HG02840 (cell line): Measurements from ENCODE around the gene TUBB3.
"Not testable (repeated sequence)": the region's sequence is repeated elsewhere in the genome, so short reads cannot be mapped to it uniquely, and the experiment has no call there.

Source experiments
- ATAC-seq: cut with Tn5 transposase; IDR thresholded peaks from one replicate; pipeline ENCODE4 v1.9.1; 2021; ENCODE audit warnings: mild to moderate bottlenecking, moderate library complexity, moderate number of reproducible peaks; ENCODE audit not compliant: unreplicated experiment, low FRiP score

TUBB3 gene

GRCh38 chr16:89962754-89963498, 39.8 kb downstream of the TUBB3 start:
- no peak for ATAC-seq

DNA sequence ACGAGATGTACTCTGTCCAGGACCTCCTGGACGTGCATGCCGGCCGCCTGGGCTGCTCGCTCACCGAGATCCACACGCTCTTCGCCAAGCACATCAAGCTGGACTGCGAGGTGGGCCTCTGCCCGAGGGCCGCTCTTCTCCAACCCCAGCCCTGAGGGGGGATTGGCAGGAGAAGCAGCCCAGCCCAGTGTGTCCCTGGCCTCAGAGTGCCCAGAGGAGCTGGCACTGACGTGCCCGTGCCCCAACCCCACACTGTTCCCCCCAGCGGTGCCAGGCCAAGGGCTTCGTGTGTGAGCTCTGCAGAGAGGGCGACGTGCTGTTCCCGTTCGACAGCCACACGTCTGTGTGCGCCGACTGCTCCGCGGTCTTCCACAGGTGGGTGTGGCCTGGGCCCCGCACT, 41.1 kb downstream of the TUBB3 start:
- ATAC-seq: no peak

DNA sequence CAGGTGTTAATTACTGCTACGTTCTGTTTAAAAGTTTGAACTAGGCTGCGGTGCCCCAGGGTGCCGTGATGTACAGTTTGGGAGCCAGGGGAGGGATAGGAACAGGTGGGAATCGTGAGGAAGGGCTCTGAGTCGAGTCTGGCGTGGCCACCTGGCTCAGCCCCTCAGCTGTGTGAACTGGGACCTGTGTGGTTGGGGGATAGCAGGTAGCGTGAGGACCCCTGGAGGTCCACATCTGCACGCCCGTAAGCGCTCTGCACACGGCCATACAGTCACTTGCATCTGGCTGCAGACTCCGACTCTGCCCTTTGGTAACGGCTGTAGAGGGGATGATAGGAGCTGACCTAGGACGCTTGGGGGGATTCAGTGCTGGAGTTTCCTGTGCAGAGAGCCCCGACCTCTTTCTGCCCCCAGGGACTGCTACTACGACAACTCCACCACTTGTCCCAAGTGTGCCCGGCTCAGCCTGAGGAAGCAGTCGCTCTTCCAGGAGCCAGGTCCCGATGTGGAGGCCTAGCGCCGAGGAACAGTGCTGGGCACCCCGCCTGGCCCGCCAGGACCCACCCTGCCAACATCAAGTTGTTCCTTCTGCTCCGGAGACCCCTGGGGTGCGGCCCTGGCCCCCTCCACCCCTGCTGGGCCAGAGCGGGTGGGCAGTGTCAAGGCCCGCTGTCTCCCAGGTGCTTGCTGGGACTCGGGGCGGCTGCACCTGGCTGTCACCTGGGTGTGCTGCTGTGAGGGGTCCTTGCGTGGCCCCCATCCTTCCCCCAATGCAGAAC, 42.5 kb downstream of the TUBB3 start:
- ATAC-seq: no peak

DNA sequence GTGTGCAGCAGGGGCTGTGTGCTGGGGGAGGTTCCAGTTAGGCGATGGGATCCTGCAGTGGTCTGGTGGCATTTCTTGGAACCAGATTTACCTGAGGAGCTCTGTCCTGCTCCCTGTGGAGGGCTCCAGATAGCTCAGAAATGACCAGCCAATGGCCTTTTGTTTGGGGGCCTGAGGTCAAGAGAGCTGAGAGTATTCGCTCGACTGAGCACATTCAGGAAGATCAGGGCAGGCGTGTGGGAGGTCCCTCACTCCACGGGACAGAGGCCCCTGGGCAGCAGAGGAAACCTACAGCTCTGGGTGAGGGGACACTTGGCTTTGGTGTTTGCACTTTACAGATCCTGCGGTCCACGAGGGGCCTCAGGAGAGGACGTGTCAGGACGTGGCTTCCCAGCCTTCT, 43.6 kb downstream of the TUBB3 start:
- no peak for ATAC-seq

- not testable (repeated sequence) for ATAC-seq
Measured at GRCh38 chr16:89967436-89967835, 44.3 kb downstream of the TUBB3 start.

- not testable (repeated sequence) for ATAC-seq
Measured at GRCh38 chr16:89968074-89968473, 44.9 kb downstream of the TUBB3 start.

GRCh38 chr16:89969741-89970410, 46.7 kb downstream of the TUBB3 start:
- no peak for ATAC-seq

- ATAC-seq: no peak
Measured at GRCh38 chr16:89971495-89972243, 48.5 kb downstream of the TUBB3 start.

DNA sequence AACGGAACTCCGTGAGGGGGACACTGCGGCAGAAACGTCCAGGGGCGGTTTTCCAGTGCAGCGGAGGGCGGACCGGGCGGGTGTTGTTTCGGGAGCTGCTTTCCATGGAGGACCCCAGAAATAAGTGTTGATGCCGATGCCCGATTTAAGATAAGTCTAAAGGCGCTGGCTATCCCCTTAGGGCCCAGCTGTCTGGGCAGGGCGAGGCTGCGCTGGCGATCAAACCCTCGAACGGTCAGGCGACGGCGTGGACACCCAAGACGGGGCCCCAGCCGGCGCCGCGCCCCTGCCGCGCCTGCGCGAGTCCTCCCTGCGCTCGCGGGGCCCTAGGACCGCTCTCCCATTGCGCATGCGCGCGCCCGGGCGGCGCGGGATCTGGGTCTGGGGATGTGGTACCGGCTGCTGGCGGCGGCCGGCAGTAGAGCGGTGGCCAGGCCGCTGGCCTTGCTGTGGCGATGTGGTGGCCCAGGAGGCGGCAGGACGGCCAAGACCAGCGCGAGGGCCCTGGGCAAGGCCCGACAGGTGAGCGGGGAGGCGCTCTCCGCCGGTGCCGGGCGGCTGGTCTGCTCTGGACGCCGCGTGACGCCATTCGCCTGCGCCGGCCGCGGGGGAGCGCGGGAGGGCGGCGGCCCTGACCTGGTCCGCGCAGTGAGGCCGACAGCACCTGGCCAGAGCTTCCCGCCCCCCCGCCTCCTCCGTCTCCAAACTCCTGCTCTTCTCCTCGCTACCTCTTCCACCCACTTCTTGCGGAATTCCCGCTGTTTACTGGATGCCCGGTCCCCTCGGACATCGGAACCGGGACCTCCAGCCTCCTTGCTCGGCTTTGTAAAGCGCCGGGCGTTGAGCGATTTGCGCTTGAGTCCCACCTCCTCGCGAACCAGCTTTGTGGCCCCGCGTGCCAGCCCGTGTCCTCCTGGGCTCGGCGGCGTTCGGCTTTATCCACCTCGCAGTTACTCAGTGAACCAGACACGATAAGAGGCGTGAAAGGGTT, 49.4 kb downstream of the TUBB3 start:
- peak; percentile 91 for ATAC-seq

DNA sequence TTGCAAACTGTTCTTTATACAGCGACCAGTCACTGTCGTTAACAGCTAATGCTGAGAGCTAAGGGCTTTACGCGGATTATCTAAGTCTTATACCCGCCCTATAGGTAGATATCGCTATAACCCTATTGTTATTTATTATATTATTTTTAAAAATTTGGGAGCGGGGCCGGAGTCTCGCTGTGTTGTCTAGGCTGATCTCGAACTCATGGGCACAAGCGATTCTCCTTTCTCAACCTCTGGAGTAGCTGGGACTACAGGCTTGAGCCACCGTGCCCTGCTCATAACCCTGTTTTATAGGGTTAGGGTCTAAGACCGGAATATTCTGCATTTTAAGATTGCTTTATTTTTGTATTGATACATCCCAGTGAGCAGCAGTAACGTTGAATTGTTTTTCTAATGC, 50.1 kb downstream of the TUBB3 start:
- no peak for ATAC-seq

GRCh38 chr16:89973654-89974335, 50.7 kb downstream of the TUBB3 start:
- ATAC-seq: no peak

DNA sequence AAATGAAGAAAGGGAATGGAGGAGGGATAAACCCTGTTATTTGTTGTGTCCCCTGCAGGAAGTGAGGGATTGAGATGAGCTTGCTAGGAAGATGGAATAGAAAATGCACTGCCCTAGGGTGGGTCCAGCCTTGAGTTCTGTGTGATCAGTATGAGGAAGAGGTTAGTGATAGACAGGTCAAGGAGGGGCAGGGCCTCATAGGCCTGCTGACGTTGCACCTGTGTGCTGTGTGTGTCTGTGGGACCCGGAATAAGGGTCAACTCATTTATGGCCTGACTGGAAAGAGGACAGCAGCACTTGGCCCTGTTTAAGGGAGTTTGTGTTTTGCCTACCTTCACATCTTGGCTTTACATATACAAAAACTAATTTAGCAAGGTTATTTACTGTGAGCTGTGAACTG, 51.7 kb downstream of the TUBB3 start:
- ATAC-seq: no peak

DNA sequence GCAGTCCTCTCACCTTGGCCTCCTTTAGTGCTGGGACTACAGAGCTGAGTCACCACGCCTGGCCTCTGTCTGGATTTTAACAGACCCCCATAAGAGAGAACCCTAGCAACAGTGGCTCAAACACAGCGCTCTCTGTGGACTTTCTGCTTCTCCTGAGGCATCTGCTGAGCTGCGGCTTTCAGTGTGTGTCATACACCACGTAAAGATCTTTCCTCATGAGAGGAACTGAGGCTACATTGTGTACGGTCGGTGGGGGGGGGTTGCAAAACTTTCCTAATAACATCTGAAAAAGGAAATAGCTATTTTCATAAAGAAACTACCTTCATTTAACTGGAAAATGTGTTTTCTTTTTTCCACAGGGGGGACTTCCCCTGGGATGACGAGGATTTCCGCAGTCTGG, 58.3 kb downstream of the TUBB3 start:
- ATAC-seq: no peak

DNA sequence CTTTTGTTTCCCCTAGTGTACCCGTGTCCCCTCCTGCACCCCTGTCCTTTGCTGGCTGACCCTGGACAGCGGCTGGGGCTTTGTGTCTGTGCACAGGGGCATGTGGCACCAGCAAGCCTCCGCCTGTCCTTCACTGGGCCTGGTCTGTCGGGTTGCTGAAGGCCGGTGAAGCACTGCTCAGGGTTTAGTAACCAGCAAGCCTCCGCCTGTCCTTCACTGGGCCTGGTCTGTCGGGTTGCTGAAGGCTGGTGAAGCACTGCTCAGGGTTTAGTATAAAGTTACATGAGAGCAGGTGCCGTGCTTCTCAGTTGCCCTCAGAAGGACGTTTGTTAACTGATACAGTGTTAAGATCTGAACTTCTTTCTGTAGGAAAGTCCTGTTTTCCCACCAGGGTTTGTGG, 59.2 kb downstream of the TUBB3 start:
- ATAC-seq: no peak

DNA sequence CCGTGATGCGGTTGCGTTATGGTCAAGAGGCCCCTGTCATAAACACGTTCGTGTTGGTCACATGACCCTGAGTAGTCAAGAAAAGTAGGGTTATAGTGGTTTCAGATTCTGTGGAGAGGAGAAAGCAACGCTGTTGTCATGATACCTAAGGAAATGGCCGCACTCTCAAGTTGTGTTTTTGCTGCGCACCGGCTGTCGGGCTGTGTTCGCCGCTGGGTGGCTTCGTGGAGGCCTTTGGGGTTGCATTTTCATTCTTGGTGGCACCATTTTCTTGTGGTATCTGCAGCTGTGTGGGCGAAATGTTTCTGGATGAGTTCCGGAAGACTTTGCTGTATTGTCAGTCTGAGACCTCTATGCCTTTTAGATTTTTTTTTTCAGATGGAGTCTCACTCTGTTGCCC, 60.4 kb downstream of the TUBB3 start:
- ATAC-seq: no peak

DNA sequence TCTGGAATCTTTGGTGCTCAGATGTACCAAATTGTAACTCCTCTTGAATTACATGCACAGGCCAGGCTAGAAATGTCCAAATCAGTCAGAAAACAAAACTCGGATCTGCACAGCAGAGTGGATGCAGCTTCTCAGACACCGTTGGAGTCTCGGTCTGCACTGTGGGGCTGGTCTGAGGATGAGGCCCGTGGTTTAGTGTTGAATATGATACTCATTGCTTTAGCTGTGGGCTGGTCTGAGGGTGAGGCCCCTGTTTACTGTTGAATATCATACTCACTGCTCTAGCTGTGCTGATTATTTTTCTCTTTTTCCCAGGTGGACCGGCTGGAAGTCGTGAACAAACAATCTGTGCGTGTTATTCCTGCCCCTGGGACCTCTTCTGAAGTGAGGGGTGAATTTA, 61.1 kb downstream of the TUBB3 start:
- ATAC-seq: no peak

- no peak for ATAC-seq
Measured at GRCh38 chr16:89985219-89985618, 62.1 kb downstream of the TUBB3 start.
